Gastrocnemius medialis (tissue), 4 donors: ENCODE results near the gene KLKB1.

Experiments used
- CTCF ChIP-seq, 5 experiments: fragments of 450-650 bp in 3 of 5; fragments of 200-600 bp in 2 of 5; sonication (generic) in 2 of 5; IDR thresholded peaks in 4 of 5; conservative IDR thresholded peaks in 1 of 5; 1 replicate in 4 of 5; 2 replicates in 1 of 5; pipeline ENCODE4 v1.5.1; 2016 to 2019; ENCODE audit warnings: antibody characterized with exemption in 5 of 5, mild to moderate bottlenecking in 3 of 5, moderate library complexity in 3 of 5
- POLR2A ChIP-seq, 2 donors: fragments of 450-650 bp; IDR thresholded peaks; one replicate each; pipeline ENCODE4 v1.6.1; 2017; ENCODE audit warnings: antibody characterized with exemption in 2 of 2, mild to moderate bottlenecking in 2 of 2, moderate library complexity in 2 of 2

- TF ChIP-seq CTCF (IDR thresholded peaks at IDR 0.05 in 4 of 5, conservative IDR thresholded peaks at IDR 0.05 in 1 of 5) (no peak), POLR2A (IDR thresholded peaks at IDR 0.05) (no peak)
Observed at GRCh38 chr4:186200516-186200915, 26.8 kb upstream of the KLKB1 start.
